Prostate gland (tissue), 2 donors: ENCODE measurements around the gene FAHD1. TPM values are rescaled to one million over a fixed set of nuclear protein-coding genes. Genes with fewer than 3 reads are reported as not detected.

Experiments used
- DNase-seq: peaks from one replicate; pipeline ENCODE4 v3.0.0-alpha.2; 2019; ENCODE audit warnings: low spot score
- H3K27ac ChIP-seq, 2 donors: fragments of 200-600 bp; sonication (generic); 2 replicates each; pipeline ENCODE4 v1.5.1; 2017 to 2019
- H3K27me3 ChIP-seq: fragments of 200-600 bp; sonication (generic); replicated peaks from 2 replicates; pipeline ENCODE4 v1.5.1; 2019; ENCODE audit not compliant: insufficient read depth
- H3K36me3 ChIP-seq, 2 donors: fragments of 200-600 bp; sonication (generic); 1 replicate in 1 of 2; 2 replicates in 1 of 2; pipeline versions ENCODE4 v1.5.1 to v1.8.1; 2017 to 2019
- H3K4me1 ChIP-seq: fragments of 200-600 bp; sonication (generic); replicated peaks from 2 replicates; pipeline ENCODE4 v1.5.1; 2019
- H3K4me3 ChIP-seq, 2 donors: fragments of 200-600 bp; sonication (generic); 2 replicates each; pipeline ENCODE4 v1.5.1; 2017 to 2019
- H3K9me3 ChIP-seq: fragments of 200-600 bp; sonication (generic); 2 replicates; pipeline ENCODE4 v1.5.1; 2017
- CTCF ChIP-seq, 4 experiments: fragments of 200-600 bp in 2 of 4; fragments of 450-650 bp in 2 of 4; sonication (generic) in 2 of 4; IDR thresholded peaks; 1 replicate in 3 of 4; 2 replicates in 1 of 4; pipeline ENCODE4 v1.5.1; 2016 to 2019; ENCODE audit warnings: antibody characterized with exemption in 4 of 4, mild to moderate bottlenecking in 2 of 4, moderate library complexity in 2 of 4
- POLR2A ChIP-seq: fragments of 450-650 bp; IDR thresholded peaks from one replicate; pipeline ENCODE4 v1.6.1; 2016; ENCODE audit warnings: antibody characterized with exemption, mild to moderate bottlenecking
- POLR2AphosphoS5 ChIP-seq: sonication (generic); formaldehyde crosslinking; IDR thresholded peaks from one replicate; pipeline ENCODE4 v1.6.1; 2017; ENCODE audit warnings: antibody characterized with exemption
- WGBS: methylation state at CpG from one replicate; pipeline ENCODE4 v1.1.5; 2018; 5-methylcytosine and 5-hydroxymethylcytosine counted together
- intact Hi-C: fragments of 100-400 bp; cut with DNase I; formaldehyde crosslinking; loops from one replicate; pipeline ENCODE4 v1.14.2; 2022
- total RNA-seq, 2 donors: library from RNA; depleted of rRNA; stranded (reverse); fragments of >200 nt; gene quantifications; one replicate each; pipeline ENCODE4 v1.1.0, GENCODE V29; 2016

FAHD1 gene
- total RNA-seq, 2 donors from 2014 or later, result 42.3 to 45.5 TPM

GRCh38 chr16:1878256-1878655, 51.2 kb downstream of the FAHD1 start:
- H3K27me3 ChIP-seq, result no peaks in the 10 kb centered on the region
- H3K4me1 ChIP-seq, result no peaks in the 10 kb centered on the region
- no peaks in the 10 kb centered on the region for H3K36me3 ChIP-seq
- TF ChIP-seq POLR2AphosphoS5, result no peak
- TF ChIP-seq CTCF (IDR thresholded peaks at IDR 0.05), result no peak
- TF ChIP-seq POLR2A, result no peak
- no peaks in the 10 kb centered on the region for H3K9me3 ChIP-seq
- 60% methylated on average over 5 of the region's 5 CpGs for WGBS
- no peak overlapping the region for H3K4me3 ChIP-seq
- intact Hi-C loops, result no loop called here
- no peak for DNase-seq
- H3K27ac ChIP-seq, result no peak overlapping the region

Other genes with a start within 250 kb of the FAHD1 start
- gene IFT140, start 215.1 kb upstream of the FAHD1 start, total RNA-seq, result 10 to 100 TPM; 30.1 to 41.9 TPM
- 10 to 100 TPM; 12.7 to 36.0 TPM for gene CRAMP1, start 214.8 kb upstream of the FAHD1 start, total RNA-seq
- 10 to 100 TPM; 56.6 to 75.3 TPM for gene JPT2, start 148.9 kb upstream of the FAHD1 start, total RNA-seq
- 100 to 1,000 TPM in 1 of 2 donors, 10 to 100 TPM in 1; 56.0 to 157 TPM for gene MAPK8IP3, start 121.0 kb upstream of the FAHD1 start, total RNA-seq
- 100 to 1,000 TPM; 135 to 252 TPM for gene NME3, start 55.7 kb upstream of the FAHD1 start, total RNA-seq
- 10 to 100 TPM; 18.3 to 53.9 TPM for gene EME2, start 54.4 kb upstream of the FAHD1 start, total RNA-seq
- 100 to 1,000 TPM in 1 of 2 donors, 10 to 100 TPM in 1; 97.4 to 125 TPM for gene MRPS34, start 54.1 kb upstream of the FAHD1 start, total RNA-seq
- gene SPSB3, start 44.6 kb upstream of the FAHD1 start, total RNA-seq, result 100 to 1,000 TPM in 1 of 2 donors, 10 to 100 TPM in 1; 87.8 to 138 TPM
- gene NUBP2, start 44.2 kb upstream of the FAHD1 start, total RNA-seq, result 100 to 1,000 TPM in 1 of 2 donors, 10 to 100 TPM in 1; 98.4 to 233 TPM
- gene IGFALS, start 33.5 kb upstream of the FAHD1 start, total RNA-seq, result 1 to 10 TPM in 1 of 2 donors, under 1 TPM in 1; 0.82 to 1.9 TPM
- 100 to 1,000 TPM in 1 of 2 donors, 10 to 100 TPM in 1; 98.6 to 145 TPM for gene HAGH, start 381 bp upstream of the FAHD1 start, total RNA-seq
- 10 to 100 TPM in 1 of 2 donors, not detected in 1; 14.4 TPM for gene MEIOB, start 45.0 kb downstream of the FAHD1 start, total RNA-seq
- under 1 TPM; 0.77 to 0.91 TPM for gene HS3ST6, start 91.2 kb downstream of the FAHD1 start, total RNA-seq
- gene MSRB1, start 116.0 kb downstream of the FAHD1 start, total RNA-seq, result 10 to 100 TPM; 11.0 to 12.4 TPM
- gene RPL3L, start 127.5 kb downstream of the FAHD1 start, total RNA-seq, result under 1 TPM; 0.51 to 0.82 TPM
- 100 to 1,000 TPM; 172 to 333 TPM for gene NDUFB10, start 132.3 kb downstream of the FAHD1 start, total RNA-seq
- gene RPS2, start 137.6 kb downstream of the FAHD1 start, total RNA-seq, result 1,000 to 10,000 TPM; 2,046 to 2,467 TPM
- gene RNF151, start 139.7 kb downstream of the FAHD1 start, total RNA-seq, result 1 to 10 TPM in 1 of 2 donors, not detected in 1; 7.2 TPM
- gene TBL3, start 144.8 kb downstream of the FAHD1 start, total RNA-seq, result 10 to 100 TPM; 54.3 to 57.1 TPM
- 1 to 10 TPM in 1 of 2 donors, under 1 TPM in 1; 0.32 to 5.0 TPM for gene NOXO1, start 154.3 kb downstream of the FAHD1 start, total RNA-seq
- gene GFER, start 157.0 kb downstream of the FAHD1 start, total RNA-seq, result 10 to 100 TPM; 21.1 to 26.6 TPM
- gene SYNGR3, start 162.8 kb downstream of the FAHD1 start, total RNA-seq, result 10 to 100 TPM in 1 of 2 donors, 1 to 10 TPM in 1; 4.0 to 16.1 TPM
- gene ZNF598, start 182.6 kb downstream of the FAHD1 start, total RNA-seq, result 10 to 100 TPM; 30.7 to 74.3 TPM
- gene NPW, start 192.6 kb downstream of the FAHD1 start, total RNA-seq, result 1 to 10 TPM; 1.8 to 3.6 TPM
- gene NHERF2, start 199.7 kb downstream of the FAHD1 start, total RNA-seq, result 100 to 1,000 TPM; 118 to 170 TPM
- gene NTHL1, start 220.6 kb downstream of the FAHD1 start, total RNA-seq, result 10 to 100 TPM; 16.4 to 24.9 TPM
- 100 to 1,000 TPM in 1 of 2 donors, 10 to 100 TPM in 1; 86.3 to 168 TPM for gene TSC2, start 220.8 kb downstream of the FAHD1 start, total RNA-seq